ENCODE data around the gene CPNE9.

CPNE9 gene

DNA sequence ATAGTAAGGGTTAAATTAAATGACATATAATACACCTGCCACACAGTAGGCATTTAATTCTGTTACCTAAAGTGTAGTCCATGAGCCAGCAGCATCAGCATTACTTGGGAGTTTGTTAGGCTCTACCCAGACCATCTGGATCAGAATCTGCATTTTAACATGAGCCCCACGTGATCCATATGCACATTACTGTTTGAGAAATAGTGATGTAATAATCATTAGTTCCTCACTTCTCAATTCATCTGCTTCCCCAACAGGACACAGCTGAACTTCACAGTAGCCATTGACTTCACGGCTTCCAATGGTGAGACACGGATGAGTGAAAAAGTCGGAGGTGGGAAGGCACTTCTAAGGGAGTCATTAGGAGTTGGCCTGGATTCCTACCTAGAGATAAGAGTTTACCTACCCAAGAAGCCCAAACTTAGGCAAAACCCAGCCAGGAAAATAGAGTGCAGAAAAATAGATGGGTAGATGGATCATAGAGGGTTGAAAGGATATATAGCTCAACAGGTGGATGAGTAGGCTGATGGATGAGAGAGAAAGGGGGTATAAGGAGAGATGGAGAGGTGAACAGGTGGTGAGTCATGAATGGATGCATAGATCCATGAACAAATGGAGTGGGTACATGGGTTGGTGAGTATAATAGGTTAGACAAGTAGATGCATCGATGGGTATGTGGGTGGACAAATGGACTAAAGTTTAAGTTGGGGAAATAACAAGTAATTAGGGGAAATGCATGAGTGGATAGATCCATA lies 13.3 kb downstream of the CPNE9 start:
- H3K36me3 ChIP-seq (ENCODE audit: insufficient read depth, low read length): no peaks in the 10 kb centered on the region

GRCh38 chr3:9717563-9717962 lies 13.9 kb downstream of the CPNE9 start:
- Histone ChIP-seq H3K4me1 (ENCODE audit: insufficient read depth, low read length) (no peaks in the 10 kb centered on the region), H3K9ac (ENCODE audit: low read depth, low read length) (no peak overlapping the region), H3K36me3 (ENCODE audit: insufficient read depth, low read length) (no peaks in the 10 kb centered on the region), H3K9me3 (ENCODE audit: control insufficient read depth, insufficient read depth, low read length) (no peaks in the 10 kb centered on the region)

More for the DNA sequence above, 13.3 kb downstream of the CPNE9 start:
- no peak overlapping the region for H3K9ac ChIP-seq (ENCODE audit: low read depth, low read length)
- no peaks in the 10 kb centered on the region for H3K9me3 ChIP-seq (ENCODE audit: control insufficient read depth, insufficient read depth, low read length)
- no peaks in the 10 kb centered on the region for H3K4me1 ChIP-seq (ENCODE audit: insufficient read depth, low read length)

- no peak overlapping the region for H3K9ac ChIP-seq (ENCODE audit: low read depth, low read length)
- no peaks in the 10 kb centered on the region for H3K36me3 ChIP-seq (ENCODE audit: insufficient read depth, low read length)
- no peaks in the 10 kb centered on the region for H3K9me3 ChIP-seq (ENCODE audit: control insufficient read depth, insufficient read depth, low read length)
- no peaks in the 10 kb centered on the region for H3K4me1 ChIP-seq (ENCODE audit: insufficient read depth, low read length)
These were observed 14.5 kb downstream of the CPNE9 start for GRCh38 chr3:9718118-9718517.

DNA sequence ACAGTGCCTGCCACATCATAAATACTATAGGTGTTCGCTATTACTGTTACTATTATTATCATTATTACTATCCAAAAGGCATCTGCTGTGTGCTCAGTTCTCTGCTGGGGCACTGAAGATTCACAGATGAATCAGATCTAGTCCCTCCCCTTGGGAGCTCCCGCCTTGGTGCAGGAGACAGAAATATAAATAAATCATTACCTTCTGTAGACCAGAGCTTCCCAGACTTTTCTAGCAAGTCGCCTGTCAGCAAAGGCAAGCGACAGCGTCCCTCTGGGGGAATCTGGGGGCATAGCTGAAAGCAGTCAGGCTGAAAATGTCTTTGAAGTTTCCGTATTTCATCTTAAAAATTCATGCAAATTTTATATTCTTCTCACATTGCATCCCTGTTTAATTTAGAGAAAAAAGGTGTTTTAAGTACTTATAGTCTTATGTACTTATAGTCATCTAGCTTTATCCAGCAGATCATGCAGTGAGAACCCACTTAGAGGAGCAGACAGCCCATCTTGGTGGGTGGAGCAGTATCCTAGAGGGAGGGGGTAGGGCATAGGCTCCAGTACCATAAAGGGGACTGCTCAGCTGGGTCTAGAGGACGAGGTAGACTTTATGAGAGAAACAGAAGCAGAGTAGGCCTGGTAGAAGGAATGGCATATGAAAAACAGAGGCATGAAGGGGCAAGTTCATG lies 17.5 kb downstream of the CPNE9 start:
- no peaks in the 10 kb centered on the region for H3K36me3 ChIP-seq (ENCODE audit: insufficient read depth, low read length)
- no peaks in the 10 kb centered on the region for H3K4me1 ChIP-seq (ENCODE audit: insufficient read depth, low read length)
- H3K9ac ChIP-seq (ENCODE audit: low read depth, low read length): no peak overlapping the region
- no peaks in the 10 kb centered on the region for H3K9me3 ChIP-seq (ENCODE audit: control insufficient read depth, insufficient read depth, low read length)

DNA sequence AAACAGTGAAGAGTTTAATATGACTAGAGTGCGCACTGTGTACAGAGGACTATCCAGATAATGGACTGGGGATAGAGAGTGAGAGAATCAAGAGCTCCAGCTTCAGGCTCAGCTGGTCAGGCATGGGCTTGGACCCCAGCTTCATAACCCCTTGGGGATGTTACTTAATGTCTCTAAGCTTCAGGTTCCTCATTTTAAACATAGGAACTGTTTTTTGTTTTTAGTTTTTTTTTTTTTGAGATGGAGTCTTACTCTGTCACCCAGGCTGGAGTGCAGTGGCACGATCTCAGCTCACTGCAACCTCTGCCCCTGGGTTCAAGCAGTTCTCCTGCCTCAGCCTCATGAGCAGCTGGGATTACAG lies 18.0 kb downstream of the CPNE9 start:
- Histone ChIP-seq H3K9ac (ENCODE audit: low read depth, low read length) (no peak overlapping the region), H3K9me3 (ENCODE audit: control insufficient read depth, insufficient read depth, low read length) (no peaks in the 10 kb centered on the region), H3K4me1 (ENCODE audit: insufficient read depth, low read length) (no peaks in the 10 kb centered on the region), H3K36me3 (ENCODE audit: insufficient read depth, low read length) (no peaks in the 10 kb centered on the region)

GRCh38 chr3:9725775-9726515 lies 22.3 kb downstream of the CPNE9 start:
- no peaks in the 10 kb centered on the region for H3K36me3 ChIP-seq (ENCODE audit: insufficient read depth, low read length)
- no peak overlapping the region for H3K9ac ChIP-seq (ENCODE audit: low read depth, low read length)
- no peaks in the 10 kb centered on the region for H3K4me1 ChIP-seq (ENCODE audit: insufficient read depth, low read length)
- no peaks in the 10 kb centered on the region for H3K9me3 ChIP-seq (ENCODE audit: control insufficient read depth, insufficient read depth, low read length)

DNA sequence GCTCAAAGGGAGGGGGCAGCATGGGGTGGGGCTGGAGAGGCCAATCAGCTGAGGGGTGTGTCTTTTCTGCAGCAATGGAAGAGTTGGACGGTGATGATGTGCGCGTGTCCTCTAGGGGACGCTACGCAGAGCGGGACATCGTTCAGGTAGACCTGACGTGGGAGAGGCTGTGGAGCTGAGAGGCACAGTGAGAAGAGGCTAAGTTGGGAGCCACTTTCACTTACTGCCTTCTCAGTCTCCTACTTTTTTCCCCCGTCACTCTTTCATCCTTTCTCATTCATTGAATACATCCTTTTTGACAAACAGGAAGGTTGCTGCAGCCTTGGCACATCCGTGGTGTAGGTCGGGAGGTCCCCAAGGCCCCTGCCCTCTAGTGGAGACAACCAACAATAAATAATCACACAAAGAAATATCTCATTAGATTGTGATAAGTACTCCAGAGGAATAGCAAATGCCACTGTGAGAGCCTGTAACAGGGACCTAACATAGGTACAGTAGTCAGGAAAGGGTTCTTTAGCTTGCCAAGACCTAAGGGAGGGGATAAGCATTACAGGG lies 23.5 kb downstream of the CPNE9 start:
- no peaks in the 10 kb centered on the region for H3K9me3 ChIP-seq (ENCODE audit: control insufficient read depth, insufficient read depth, low read length)
- peak overlapping the region; percentile 48; the same call in 1 of the 2 replicates for H3K9ac ChIP-seq (ENCODE audit: low read depth, low read length)
- no peaks in the 10 kb centered on the region; the same call in 1 of the 2 replicates for H3K4me1 ChIP-seq (ENCODE audit: insufficient read depth, low read length)
- no peaks in the 10 kb centered on the region for H3K36me3 ChIP-seq (ENCODE audit: insufficient read depth, low read length)

DNA sequence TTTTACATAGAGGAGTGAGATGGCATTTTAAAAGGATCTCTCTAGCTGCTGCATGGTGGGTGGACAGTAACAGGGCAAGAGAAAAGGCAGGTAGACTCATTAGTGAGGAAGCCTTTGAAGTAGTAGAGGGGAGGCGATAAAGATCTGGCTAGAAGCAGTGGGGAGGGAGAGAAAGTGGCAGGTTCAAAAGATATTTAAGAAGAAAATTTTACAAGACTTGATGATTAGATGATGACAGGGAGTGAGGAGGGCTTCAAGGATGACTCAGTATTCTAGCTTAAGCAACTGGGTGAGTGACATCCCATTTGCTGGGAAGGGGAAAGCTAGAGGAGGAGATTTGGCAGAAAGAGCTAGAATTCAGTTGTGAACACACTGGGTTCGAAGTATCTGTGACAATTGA lies 24.1 kb downstream of the CPNE9 start:
- Histone ChIP-seq H3K9ac (ENCODE audit: low read depth, low read length) (no peak overlapping the region), H3K36me3 (ENCODE audit: insufficient read depth, low read length) (no peaks in the 10 kb centered on the region), H3K4me1 (ENCODE audit: insufficient read depth, low read length) (peaks cover 4% of the 10 kb centered on the region; the same call in 1 of the 2 replicates), H3K9me3 (ENCODE audit: control insufficient read depth, insufficient read depth, low read length) (no peaks in the 10 kb centered on the region)

- H3K36me3 ChIP-seq (ENCODE audit: insufficient read depth, low read length): no peaks in the 10 kb centered on the region
- peaks cover 6% of the 10 kb centered on the region; the same call in 1 of the 2 replicates for H3K4me1 ChIP-seq (ENCODE audit: insufficient read depth, low read length)
- no peaks in the 10 kb centered on the region for H3K9me3 ChIP-seq (ENCODE audit: control insufficient read depth, insufficient read depth, low read length)
- H3K9ac ChIP-seq (ENCODE audit: low read depth, low read length): no peak overlapping the region
These were observed 25.8 kb downstream of the CPNE9 start for GRCh38 chr3:9729419-9729818.

GRCh38 chr3:9730657-9731205 lies 27.1 kb downstream of the CPNE9 start:
- no peaks in the 10 kb centered on the region; the same call in 1 of the 2 replicates for H3K36me3 ChIP-seq (ENCODE audit: insufficient read depth, low read length)
- no peaks in the 10 kb centered on the region for H3K9me3 ChIP-seq (ENCODE audit: control insufficient read depth, insufficient read depth, low read length)
- peaks cover 6% of the 10 kb centered on the region; the same call in 1 of the 2 replicates for H3K4me1 ChIP-seq (ENCODE audit: insufficient read depth, low read length)
- peak overlapping the region; percentile 73; the same call in 1 of the 2 replicates for H3K9ac ChIP-seq (ENCODE audit: low read depth, low read length)

DNA sequence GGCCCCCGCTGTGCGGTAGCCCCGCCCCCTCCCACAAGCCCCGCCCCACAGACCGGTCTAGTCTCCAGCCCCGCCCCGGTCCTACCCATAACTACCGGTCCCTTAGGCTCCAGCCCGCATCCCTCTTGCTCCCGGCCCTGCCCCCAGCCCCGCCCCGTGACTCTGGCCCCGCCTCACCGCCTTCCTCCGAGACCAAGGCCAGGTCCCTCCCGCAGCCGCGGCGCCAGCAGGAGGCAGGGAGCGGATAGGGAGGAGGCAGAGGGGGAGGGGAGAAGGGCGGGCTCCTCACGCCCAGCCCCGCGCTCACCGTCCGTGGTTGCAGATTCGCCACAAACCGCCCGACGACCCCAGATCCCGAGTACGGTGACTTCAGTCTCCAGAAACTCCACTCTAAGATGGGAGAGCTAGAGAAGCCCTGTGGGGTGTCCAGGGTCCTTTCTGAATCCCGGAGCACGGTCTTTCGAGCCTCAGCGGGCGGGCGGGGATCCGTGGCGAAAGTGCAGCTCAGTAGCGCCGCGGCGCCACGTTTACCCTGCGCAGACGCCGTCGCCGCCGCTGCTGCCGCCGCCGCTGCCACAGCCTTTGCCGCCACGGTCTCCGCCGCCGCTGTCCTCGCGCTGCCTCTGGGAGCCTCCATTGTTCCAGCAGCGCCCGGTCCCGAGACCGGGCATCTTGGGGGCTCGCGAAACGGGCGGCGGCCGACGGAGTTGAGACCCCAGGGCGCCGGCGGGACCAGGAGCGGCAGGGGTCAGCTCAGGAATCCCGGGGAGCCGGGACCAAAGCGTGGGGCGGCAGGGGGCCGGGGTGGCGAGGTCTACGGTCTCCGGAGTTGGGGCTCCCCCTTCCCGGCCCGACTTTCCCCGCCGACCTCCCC lies 27.8 kb downstream of the CPNE9 start, which contains the start of gene BRPF1:
Gene BRPF1, plus strand, starts transcription at position 530 of the 874 bp plus-strand sequence. CDS start 2,406 bp downstream, outside the sequence.
- H3K9me3 ChIP-seq (ENCODE audit: control insufficient read depth, insufficient read depth, low read length): no peaks in the 10 kb centered on the region
- H3K9ac ChIP-seq (ENCODE audit: low read depth, low read length): peak within 1 kb of the TSS; percentile 100
- peaks cover 6% of the 10 kb centered on the region; the same call in 1 of the 2 replicates for H3K4me1 ChIP-seq (ENCODE audit: insufficient read depth, low read length)
- peaks cover under 1% of the 10 kb centered on the region; the same call in 1 of the 2 replicates for H3K36me3 ChIP-seq (ENCODE audit: insufficient read depth, low read length)

DNA sequence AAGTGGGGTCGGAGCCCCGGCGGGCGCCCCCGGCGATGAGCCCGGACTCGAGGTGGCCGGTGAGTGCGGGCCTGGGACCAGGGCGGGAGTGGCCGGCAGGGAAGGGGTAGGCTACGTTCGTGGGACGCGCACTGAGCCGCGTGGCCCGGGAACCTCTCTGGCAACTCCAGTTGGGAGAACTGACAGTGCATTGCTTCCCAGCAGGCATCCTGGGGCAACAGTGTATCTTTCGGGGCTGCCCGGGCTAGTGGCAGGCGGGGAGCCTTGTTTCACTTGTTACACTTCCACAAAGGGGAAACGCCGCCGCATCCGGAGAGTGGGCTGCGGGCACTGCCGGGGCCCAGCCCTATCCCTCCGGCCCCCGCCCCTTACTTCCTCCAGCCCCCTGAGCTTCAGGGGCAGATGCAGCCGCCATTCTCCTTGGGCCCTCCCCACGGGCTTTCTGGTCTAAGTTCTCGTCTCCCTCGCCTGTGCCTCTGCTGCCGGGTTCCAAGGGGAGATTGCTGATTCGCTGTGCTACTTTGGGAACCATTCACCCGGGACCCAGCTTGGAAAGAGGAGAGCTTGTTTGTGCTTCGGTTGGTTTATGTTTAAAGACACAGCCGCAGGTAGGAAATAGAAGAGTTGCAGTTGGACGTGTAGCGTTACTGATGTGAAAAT lies 28.6 kb downstream of the CPNE9 start:
- Histone ChIP-seq H3K9me3 (ENCODE audit: control insufficient read depth, insufficient read depth, low read length) (no peaks in the 10 kb centered on the region), H3K36me3 (ENCODE audit: insufficient read depth, low read length) (peaks cover 8% of the 10 kb centered on the region), H3K9ac (ENCODE audit: low read depth, low read length) (peak overlapping the region; percentile 100), H3K4me1 (ENCODE audit: insufficient read depth, low read length) (peaks cover 6% of the 10 kb centered on the region; the same call in 1 of the 2 replicates)

DNA sequence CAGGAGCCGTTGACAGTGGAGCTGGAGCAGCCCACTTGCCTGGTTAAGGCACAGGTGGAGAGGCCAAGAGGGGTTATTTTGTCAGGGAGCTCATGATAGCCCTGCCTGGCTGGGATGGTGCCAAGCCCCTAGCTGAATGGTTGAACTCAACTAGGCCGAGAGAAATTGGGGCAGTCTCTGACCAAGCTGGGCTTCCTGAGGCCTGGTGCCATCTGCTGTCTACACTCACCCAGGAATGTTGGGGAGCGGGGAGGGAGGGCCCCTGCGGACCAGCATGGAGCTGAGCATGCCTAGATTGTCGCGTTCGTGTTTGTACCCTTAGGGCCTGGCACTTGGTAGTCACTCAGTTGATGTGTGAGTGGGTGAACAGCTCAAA lies 29.1 kb downstream of the CPNE9 start:
- peaks cover 6% of the 10 kb centered on the region; the same call in 1 of the 2 replicates for H3K4me1 ChIP-seq (ENCODE audit: insufficient read depth, low read length)
- H3K9me3 ChIP-seq (ENCODE audit: control insufficient read depth, insufficient read depth, low read length): no peaks in the 10 kb centered on the region
- H3K9ac ChIP-seq (ENCODE audit: low read depth, low read length): peak overlapping the region; percentile 100
- peaks cover 13% of the 10 kb centered on the region for H3K36me3 ChIP-seq (ENCODE audit: insufficient read depth, low read length)

All from ES-I3 (cell line).